Measurements from ENCODE around the gene UIMC1.
"Not testable (repeated sequence)": the region's sequence is repeated elsewhere in the genome, so short reads cannot be mapped to it uniquely, and the experiment has no call there.

UIMC1 gene

DNA sequence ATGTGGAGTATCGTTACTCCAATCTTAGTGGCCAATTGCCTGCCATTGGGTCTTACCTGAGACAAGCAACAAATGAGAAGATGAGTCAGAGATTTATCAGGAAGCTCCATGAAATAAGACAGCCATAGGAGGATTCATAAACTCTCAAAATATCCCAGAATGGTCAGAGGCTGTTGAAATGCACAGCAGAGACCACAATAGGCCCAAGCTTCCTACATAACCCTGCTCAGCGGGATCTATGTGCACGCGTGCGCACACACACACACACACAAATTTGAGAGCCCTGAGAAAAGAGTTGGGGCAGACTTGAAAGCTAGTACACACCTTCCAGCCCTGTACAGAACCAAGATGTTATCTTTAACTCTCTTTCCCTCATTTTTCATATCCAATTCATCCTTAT is 9.8 kb downstream of the UIMC1 start:
- Histone ChIP-seq H3K4me3 (replicated peaks; ENCODE audit: low read depth, low read length) (no peak overlapping the region), H3K27me3 (replicated peaks; ENCODE audit: control insufficient read depth, insufficient read depth, low read length) (no peaks in the 10 kb centered on the region), H3K36me3 (ENCODE audit: control insufficient read depth, insufficient read depth, low read length) (no peaks in the 10 kb centered on the region)
- no peak for DNase-seq (ENCODE audit: extremely low read depth, insufficient read length)
- no peak for TF ChIP-seq CTCF (IDR thresholded peaks at IDR 0.05; ENCODE audit: insufficient read depth, low read length, poor library complexity, severe bottlenecking)

- H3K36me3 ChIP-seq (ENCODE audit: control insufficient read depth, insufficient read depth, low read length): no peaks in the 10 kb centered on the region
- TF ChIP-seq CTCF (IDR thresholded peaks at IDR 0.05; ENCODE audit: insufficient read depth, low read length, poor library complexity, severe bottlenecking): no peak
- H3K4me3 ChIP-seq (replicated peaks; ENCODE audit: low read depth, low read length): no peak overlapping the region
- peak; percentile 44 for DNase-seq (ENCODE audit: extremely low read depth, insufficient read length)
- no peaks in the 10 kb centered on the region for H3K27me3 ChIP-seq (replicated peaks; ENCODE audit: control insufficient read depth, insufficient read depth, low read length)
Measured at GRCh38 chr5:176995896-176996767, 10.4 kb downstream of the UIMC1 start.

GRCh38 chr5:176995122-176995490 is 11.5 kb downstream of the UIMC1 start:
- Histone ChIP-seq H3K36me3 (ENCODE audit: control insufficient read depth, insufficient read depth, low read length) (no peaks in the 10 kb centered on the region), H3K4me3 (replicated peaks; ENCODE audit: low read depth, low read length) (no peak overlapping the region)

GRCh38 chr5:176994460-176995121 is 12.0 kb downstream of the UIMC1 start:
- Histone ChIP-seq H3K36me3 (ENCODE audit: control insufficient read depth, insufficient read depth, low read length) (no peaks in the 10 kb centered on the region), H3K27me3 (replicated peaks; ENCODE audit: control insufficient read depth, insufficient read depth, low read length) (no peaks in the 10 kb centered on the region), H3K4me3 (replicated peaks; ENCODE audit: low read depth, low read length) (no peak overlapping the region)
- peak; percentile 37 for DNase-seq (ENCODE audit: extremely low read depth, insufficient read length)
- TF ChIP-seq CTCF (IDR thresholded peaks at IDR 0.05; ENCODE audit: insufficient read depth, low read length, poor library complexity, severe bottlenecking): no peak

More at GRCh38 chr5:176995122-176995490, 11.5 kb downstream of the UIMC1 start:
- DNase-seq (ENCODE audit: extremely low read depth, insufficient read length): no peak
- H3K27me3 ChIP-seq (replicated peaks; ENCODE audit: control insufficient read depth, insufficient read depth, low read length): no peaks in the 10 kb centered on the region
- TF ChIP-seq CTCF (IDR thresholded peaks at IDR 0.05; ENCODE audit: insufficient read depth, low read length, poor library complexity, severe bottlenecking): no peak

GRCh38 chr5:176993081-176993480 is 13.5 kb downstream of the UIMC1 start:
- not testable (repeated sequence) for H3K4me3 ChIP-seq (replicated peaks; ENCODE audit: low read depth, low read length); H3K27me3 ChIP-seq (replicated peaks; ENCODE audit: control insufficient read depth, insufficient read depth, low read length); H3K36me3 ChIP-seq (ENCODE audit: control insufficient read depth, insufficient read depth, low read length); DNase-seq (ENCODE audit: extremely low read depth, insufficient read length)

- Histone ChIP-seq H3K4me3 (replicated peaks; ENCODE audit: low read depth, low read length) (no peak overlapping the region), H3K27me3 (replicated peaks; ENCODE audit: control insufficient read depth, insufficient read depth, low read length) (no peaks in the 10 kb centered on the region), H3K36me3 (ENCODE audit: control insufficient read depth, insufficient read depth, low read length) (no peaks in the 10 kb centered on the region)
- no peak for TF ChIP-seq CTCF (IDR thresholded peaks at IDR 0.05; ENCODE audit: insufficient read depth, low read length, poor library complexity, severe bottlenecking)
- no peak for DNase-seq (ENCODE audit: extremely low read depth, insufficient read length)
Measured at GRCh38 chr5:176987583-176987982, 19.0 kb downstream of the UIMC1 start.
